ENCODE data around the gene ABCB4.
"Not testable (repeated sequence)": the region's sequence is repeated elsewhere in the genome, so short reads cannot be mapped to it uniquely, and the experiment has no call there.

Gene ABCB4

DNA sequence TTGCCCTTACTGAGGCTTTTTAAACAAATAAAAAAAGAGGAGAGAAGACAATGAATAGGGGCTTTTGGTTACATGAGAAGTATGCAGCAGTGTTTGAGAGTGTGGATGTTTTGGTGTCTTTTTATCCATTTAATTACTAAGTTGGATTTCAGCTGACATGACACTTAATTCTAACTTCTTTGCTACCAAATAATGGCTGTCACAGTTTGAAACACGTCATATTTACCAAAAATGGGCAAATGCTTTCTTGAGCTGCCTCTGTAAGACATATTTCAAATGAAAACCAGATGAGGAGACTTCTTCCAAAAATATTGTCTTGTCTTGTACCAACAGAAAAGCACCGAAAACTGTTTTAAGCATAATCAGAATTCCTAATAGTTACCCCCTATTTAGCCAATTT, 4.0 kb downstream of the ABCB4 start:
- no peak for DNase-seq (ENCODE audit: low read depth, low spot score)
- TF ChIP-seq, protein P1, sequence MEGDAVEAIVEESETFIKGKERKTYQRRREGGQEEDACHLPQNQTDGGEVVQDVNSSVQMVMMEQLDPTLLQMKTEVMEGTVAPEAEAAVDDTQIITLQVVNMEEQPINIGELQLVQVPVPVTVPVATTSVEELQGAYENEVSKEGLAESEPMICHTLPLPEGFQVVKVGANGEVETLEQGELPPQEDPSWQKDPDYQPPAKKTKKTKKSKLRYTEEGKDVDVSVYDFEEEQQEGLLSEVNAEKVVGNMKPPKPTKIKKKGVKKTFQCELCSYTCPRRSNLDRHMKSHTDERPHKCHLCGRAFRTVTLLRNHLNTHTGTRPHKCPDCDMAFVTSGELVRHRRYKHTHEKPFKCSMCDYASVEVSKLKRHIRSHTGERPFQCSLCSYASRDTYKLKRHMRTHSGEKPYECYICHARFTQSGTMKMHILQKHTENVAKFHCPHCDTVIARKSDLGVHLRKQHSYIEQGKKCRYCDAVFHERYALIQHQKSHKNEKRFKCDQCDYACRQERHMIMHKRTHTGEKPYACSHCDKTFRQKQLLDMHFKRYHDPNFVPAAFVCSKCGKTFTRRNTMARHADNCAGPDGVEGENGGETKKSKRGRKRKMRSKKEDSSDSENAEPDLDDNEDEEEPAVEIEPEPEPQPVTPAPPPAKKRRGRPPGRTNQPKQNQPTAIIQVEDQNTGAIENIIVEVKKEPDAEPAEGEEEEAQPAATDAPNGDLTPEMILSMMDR (IDR thresholded peaks at IDR 0.05; ENCODE audit: low read depth, low read length): no peak
- in situ Hi-C loops (cut with HindIII; ENCODE audit: low sequenced_read_pairs): no loop called here
- H3K4me3 ChIP-seq (ENCODE audit: low read depth, low read length): no peak overlapping the region

DNA sequence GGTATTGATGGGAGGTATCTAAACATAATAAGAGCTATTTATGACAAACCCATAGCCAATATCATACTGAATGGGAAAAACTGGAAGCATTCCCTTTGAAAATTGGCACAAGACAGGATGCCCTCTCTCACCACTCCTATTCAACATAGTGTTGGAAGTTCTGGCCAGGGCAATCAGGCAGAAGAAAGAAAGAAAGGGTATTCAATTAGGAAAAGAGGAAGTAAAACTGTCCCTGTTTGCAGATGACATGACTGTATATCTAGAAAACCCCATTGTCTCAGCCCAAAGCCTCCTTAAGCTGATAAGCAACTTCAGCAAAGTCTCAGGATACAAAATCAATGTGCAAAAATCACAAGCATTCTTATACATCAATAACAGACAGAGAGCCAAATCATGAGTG, 6.3 kb downstream of the ABCB4 start:
- in situ Hi-C loops (cut with HindIII; ENCODE audit: low sequenced_read_pairs); DNase-seq (ENCODE audit: low read depth, low spot score); H3K4me3 ChIP-seq (ENCODE audit: low read depth, low read length): not testable (repeated sequence)

DNA sequence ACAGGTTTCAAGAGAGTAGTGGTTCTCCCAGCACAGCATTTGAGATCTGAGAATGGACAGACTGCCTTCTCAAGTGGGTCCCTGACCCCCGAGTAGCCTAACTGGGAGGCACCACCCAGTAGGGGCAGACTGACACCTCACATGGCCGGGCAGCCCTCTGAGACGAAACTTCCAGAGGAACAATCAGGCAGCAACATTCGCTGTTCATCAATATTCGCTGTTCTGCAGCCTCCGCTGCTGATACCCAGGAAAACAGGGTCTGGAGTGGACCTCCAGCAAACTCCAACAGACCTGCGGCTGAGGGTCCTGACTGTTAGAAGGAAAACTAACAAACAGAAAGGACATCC, 10.0 kb downstream of the ABCB4 start:
- in situ Hi-C loops (cut with HindIII; ENCODE audit: low sequenced_read_pairs): not testable (repeated sequence)

DNA sequence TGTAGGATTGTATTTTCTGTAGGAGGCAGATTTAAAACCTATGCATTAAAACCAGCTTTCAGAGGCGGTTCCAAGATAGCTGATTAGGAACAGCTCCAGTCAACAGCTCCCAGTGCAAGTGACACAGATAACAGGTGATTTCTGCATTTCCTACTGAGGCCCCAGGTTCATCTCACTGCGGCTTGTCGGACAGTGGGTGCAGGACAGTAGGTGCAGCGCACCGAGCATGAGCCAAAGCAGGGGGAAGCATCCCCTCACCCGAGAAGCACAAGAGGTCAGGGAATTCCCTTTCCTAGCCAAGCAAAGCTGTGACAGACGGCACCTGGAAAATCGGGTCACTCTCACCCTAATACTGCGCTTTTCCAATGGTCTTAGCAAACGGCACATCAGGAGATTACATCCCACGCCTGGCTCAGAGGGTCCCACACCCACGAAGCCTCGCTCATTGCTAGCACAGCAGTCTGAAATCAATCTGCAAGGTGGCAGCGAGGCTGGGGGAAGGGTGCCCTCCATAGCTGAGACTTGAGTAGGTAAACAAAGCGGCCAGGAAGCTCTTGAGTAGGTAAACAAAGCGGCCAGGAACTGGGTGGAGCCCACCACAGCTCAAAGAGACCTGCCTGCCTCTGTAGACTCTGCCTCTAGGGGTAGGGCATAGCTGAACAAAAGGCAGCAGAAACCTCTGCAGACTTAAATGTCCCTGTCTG, 10.5 kb downstream of the ABCB4 start:
- H3K4me3 ChIP-seq (ENCODE audit: low read depth, low read length); in situ Hi-C loops (cut with HindIII; ENCODE audit: low sequenced_read_pairs); DNase-seq (ENCODE audit: low read depth, low spot score): not testable (repeated sequence)

More for the DNA sequence above, 10.0 kb downstream of the ABCB4 start:
- not testable (repeated sequence) for DNase-seq (ENCODE audit: low read depth, low spot score); H3K4me3 ChIP-seq (ENCODE audit: low read depth, low read length)

DNA sequence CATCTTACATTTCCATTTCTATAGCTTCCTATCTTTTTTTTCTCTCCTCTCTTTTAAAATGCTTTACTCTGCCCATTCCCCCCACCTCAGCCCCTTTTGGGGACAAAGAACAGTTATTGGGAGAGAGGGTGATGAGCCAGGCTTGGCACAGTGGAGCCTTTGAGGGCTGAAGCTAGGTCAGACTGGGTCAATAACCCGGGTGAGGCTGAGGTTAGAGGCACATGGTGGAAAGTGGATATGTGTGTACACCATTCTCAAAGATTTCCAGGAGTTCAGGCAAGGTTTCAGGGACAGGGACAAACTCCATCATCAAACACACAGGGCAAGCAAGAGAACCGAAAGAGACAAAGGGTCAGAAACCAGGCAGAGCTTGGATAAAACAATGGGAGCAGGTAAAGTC, 11.5 kb downstream of the ABCB4 start:
- no peak overlapping the region for H3K4me3 ChIP-seq (ENCODE audit: low read depth, low read length)
- no peak for DNase-seq (ENCODE audit: low read depth, low spot score)
- in situ Hi-C loops (cut with HindIII; ENCODE audit: low sequenced_read_pairs): no loop called here
- TF ChIP-seq, protein P1 (IDR thresholded peaks at IDR 0.05; ENCODE audit: low read depth, low read length): no peak

DNA sequence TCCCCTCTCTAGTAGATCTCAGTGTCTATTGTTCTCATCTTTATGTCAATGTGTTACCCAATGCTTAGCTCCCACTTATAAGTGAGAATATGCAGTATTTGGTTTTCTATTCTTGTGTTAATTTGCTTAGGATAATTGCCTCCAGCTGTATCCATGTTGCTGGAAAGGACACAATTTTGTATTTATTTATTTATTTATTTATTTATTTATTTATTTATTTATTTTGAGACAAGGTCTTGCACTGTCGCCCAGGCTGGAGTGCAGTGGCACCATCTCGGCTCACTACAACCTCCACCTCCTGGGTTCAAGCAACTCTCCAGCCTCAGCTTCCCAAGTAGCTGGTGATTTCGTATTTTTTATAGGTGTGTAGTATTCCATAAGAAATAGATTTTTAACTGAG, 15.0 kb downstream of the ABCB4 start:
- H3K4me3 ChIP-seq (ENCODE audit: low read depth, low read length); in situ Hi-C loops (cut with HindIII; ENCODE audit: low sequenced_read_pairs); DNase-seq (ENCODE audit: low read depth, low spot score): not testable (repeated sequence)

DNA sequence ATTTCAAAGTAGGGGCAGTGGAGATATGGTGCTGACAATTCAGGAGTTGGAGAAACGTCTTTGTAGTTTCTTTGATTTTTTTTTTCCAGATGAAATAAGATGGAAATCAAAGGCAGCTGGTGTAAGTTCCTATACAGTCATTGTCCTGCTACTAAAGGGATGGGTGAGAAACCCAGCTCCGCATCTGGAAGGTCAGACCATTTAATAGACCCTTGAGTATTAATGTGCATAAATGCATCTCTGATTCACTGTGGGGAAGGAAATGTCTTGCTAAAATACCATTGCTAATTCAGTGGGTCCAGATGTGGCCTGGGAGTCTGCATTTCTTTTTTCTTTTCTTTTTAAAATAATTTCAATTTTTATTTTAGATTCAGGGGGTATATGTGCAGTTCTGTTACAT, 15.5 kb downstream of the ABCB4 start:
- H3K4me3 ChIP-seq (ENCODE audit: low read depth, low read length): no peak overlapping the region
- in situ Hi-C loops (cut with HindIII; ENCODE audit: low sequenced_read_pairs): no loop called here
- TF ChIP-seq, protein P1 (IDR thresholded peaks at IDR 0.05; ENCODE audit: low read depth, low read length): no peak
- no peak for DNase-seq (ENCODE audit: low read depth, low spot score)

DNA sequence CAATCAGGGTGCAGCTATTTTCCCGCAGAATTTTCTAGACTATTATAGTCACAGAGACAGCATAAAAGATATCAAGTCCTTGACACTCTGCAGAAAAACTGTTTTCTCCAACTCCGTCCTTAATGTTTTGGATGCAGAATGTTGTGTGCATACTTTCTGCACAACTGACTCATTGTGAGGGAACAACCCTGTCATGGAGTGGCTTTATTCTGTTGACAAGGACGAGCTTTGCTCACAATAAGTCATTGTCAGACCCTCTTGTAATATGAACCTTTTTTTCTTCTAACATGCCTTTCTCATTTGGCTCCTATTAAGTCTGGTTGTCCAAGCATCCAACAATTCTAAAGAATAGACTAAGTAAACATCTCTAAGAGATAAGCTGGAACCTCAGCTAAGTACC, 17.3 kb downstream of the ABCB4 start:
- no peak for DNase-seq (ENCODE audit: low read depth, low spot score)
- in situ Hi-C loops (cut with HindIII; ENCODE audit: low sequenced_read_pairs): no loop called here
- TF ChIP-seq, protein P1 (IDR thresholded peaks at IDR 0.05; ENCODE audit: low read depth, low read length): no peak
- no peak overlapping the region for H3K4me3 ChIP-seq (ENCODE audit: low read depth, low read length)

DNA sequence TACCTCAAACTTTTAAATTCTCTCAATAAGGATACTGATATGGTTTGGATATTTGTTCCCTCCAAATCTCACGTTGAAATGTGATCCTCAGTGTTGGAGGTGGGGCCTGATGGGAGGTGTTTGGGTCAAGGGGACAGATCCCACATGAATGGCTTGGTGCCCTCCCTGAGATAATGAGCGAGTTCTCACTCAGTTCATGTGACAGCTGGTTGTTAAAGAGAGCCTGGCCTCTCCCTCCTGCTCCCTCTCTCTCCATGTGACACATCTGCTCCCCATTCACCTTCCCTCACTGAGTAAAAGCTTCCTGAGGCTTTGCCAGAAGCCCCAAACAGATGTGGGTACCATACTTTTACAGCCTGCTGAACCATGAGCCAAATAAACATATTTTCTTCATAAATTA, 19.2 kb downstream of the ABCB4 start:
- in situ Hi-C loops (cut with HindIII; ENCODE audit: low sequenced_read_pairs): no loop called here
- TF ChIP-seq, protein P1 (IDR thresholded peaks at IDR 0.05; ENCODE audit: low read depth, low read length): no peak
- DNase-seq (ENCODE audit: low read depth, low spot score): no peak
- H3K4me3 ChIP-seq (ENCODE audit: low read depth, low read length): no peak overlapping the region

Measured in astrocyte of the spinal cord (primary cell).